GM13977 (cell line): Measurements from ENCODE around the gene TSC22D2.
A peak's percentile ranks its signal among the peaks of the same experiment; 100 is the strongest.
"Not testable (repeated sequence)": the region's sequence is repeated elsewhere in the genome, so short reads cannot be mapped to it uniquely, and the experiment has no call there.

Experiments used
- DNase-seq: peaks from one replicate; pipeline ENCODE4 v3.0.0; 2012; ENCODE audit warnings: low spot score
- CTCF ChIP-seq: IDR thresholded peaks from 2 replicates; pipeline ENCODE4 v1.5.1; 2012; ENCODE audit warnings: mild to moderate bottlenecking, control low read depth; ENCODE audit not compliant: insufficient read depth; ENCODE audit errors: extremely low read depth, missing control alignments
- in situ Hi-C: fragments of 300-500 bp; cut with MboI; formaldehyde crosslinking; loops from one replicate; pipeline ENCODE4 v1.12.0; 2022; ENCODE audit warnings: low sequenced_read_pairs, low pct_unique_long_range_greater_than_20kb, mixed read lengths, inconsistent platforms; ENCODE audit not compliant: unreplicated experiment

TSC22D2 gene

GRCh38 chr3:150495563-150496168, 87.6 kb downstream of the TSC22D2 start:
- in situ Hi-C loops: no loop called here
- peak; percentile 50 for DNase-seq
- peak; percentile 62 for TF ChIP-seq CTCF

DNA sequence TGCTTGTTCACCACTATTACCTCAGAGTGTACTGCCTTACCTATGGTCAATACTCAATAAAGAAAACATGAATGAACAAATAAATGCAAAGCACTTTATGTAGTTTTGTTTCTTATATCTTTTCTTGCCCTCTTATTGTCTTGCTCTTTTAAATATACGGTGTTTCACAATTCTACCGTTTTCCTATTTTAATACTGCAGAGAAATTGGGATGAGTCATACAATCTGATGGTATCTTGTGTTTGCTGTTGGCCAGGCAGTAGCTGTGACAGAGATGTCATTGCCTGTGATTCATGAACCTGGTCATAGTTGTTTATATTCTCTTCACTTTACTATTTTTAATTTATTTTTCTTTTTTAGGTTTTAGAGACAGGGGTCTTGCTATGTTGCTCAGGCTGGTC, 89.9 kb downstream of the TSC22D2 start:
- no peak for TF ChIP-seq CTCF
- in situ Hi-C loops: no loop called here

DNA sequence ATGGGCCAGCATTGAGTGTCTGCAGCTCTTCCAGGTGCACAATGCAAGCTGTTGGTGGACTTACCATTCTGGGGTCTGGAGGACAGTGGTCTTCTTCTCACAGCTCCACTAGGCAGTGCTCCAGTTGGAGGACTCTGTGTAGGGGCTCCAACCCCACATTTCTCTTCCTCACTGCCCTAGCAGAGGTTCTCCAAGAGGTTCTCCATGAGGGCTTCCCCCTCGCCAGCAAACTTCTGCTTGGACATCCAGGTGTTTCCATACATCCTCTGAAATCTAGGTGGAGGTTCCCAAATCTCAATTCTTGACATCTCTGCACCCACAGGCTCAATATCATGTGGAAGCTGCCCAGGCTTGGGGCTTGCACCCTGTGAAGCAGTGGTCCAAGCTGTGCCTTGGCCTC, 92.9 kb downstream of the TSC22D2 start:
- in situ Hi-C loops: loop anchor here (10.0 to 25.0 kb wide), 2 partner anchors 216 to 564 kb away; no protein-coding TSS in a partner anchor
- not testable (repeated sequence) for DNase-seq

More for the DNA sequence above, 89.9 kb downstream of the TSC22D2 start:
- no peak for DNase-seq

- DNase-seq: no peak
- in situ Hi-C loops: loop anchor here (10.0 to 25.0 kb wide), 2 partner anchors 219 to 566 kb away; no protein-coding TSS in a partner anchor
- no peak for TF ChIP-seq CTCF
Observed at GRCh38 chr3:150503402-150504099, 95.5 kb downstream of the TSC22D2 start.

DNA sequence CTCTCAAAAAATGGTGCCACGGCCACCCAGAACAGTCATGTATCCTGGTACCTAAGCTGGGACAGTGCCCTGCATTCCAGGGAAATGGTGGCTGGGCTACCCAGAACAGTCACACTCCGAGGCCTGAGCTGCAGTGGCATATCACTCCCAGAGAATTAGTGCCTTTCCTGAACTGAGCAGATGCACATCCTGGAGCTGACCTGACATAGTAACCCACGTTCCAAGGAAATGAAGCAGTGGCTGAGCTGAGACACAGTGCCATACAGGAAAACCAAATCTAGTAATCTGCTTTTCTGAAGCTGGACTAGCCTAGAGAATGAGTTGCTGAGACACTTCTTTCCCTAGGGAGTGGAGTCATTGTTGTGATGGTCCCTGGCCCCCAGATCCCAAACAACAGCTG, 96.4 kb downstream of the TSC22D2 start:
- no peak for DNase-seq
- in situ Hi-C loops: loop anchor here (10.0 to 25.0 kb wide), 2 partner anchors 220 to 567 kb away; no protein-coding TSS in a partner anchor
- no peak for TF ChIP-seq CTCF

- no peak for DNase-seq
- in situ Hi-C loops: loop anchor here (10.0 to 25.0 kb wide), 2 partner anchors 224 to 571 kb away; no protein-coding TSS in a partner anchor
- TF ChIP-seq CTCF: no peak
Observed at GRCh38 chr3:150508401-150508800, 100.3 kb downstream of the TSC22D2 start.

GRCh38 chr3:150509780-150510179, 101.7 kb downstream of the TSC22D2 start:
- in situ Hi-C loops: loop anchor here (10.0 to 25.0 kb wide), 2 partner anchors 225 to 572 kb away; no protein-coding TSS in a partner anchor
- no peak for TF ChIP-seq CTCF
- no peak for DNase-seq
